Measurements from ENCODE around the gene COG5. TPM values are rescaled to one million over a fixed set of nuclear protein-coding genes. Genes with fewer than 3 reads are reported as not detected.

The COG5 gene
- total and polyA plus RNA-seq, 2 of the 8 experiments (the other 6 are each of a cell fraction or from before 2014, with no cell fraction given), result 10.5 to 28.1 TPM

DNA sequence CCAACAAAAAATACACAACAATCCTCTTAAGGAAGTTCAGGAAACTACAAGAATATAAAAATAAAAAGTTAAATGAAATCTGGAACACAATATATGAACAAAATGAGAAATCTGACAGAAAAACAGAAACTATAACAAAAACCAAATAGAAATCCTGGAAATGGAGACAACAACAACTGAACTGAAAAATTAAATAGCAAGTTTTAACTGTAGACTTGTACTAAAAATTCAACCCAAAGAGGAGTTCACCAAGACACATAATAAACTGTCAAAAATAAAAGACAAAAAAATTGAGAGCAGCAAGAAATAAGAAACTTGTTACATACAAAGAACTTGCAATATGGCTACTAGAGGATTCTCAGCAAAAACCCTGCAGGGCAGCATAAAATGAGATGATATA, 349.8 kb downstream of the COG5 start:
- H2AFZ ChIP-seq (ENCODE audit: low read length), result no peak overlapping the region
- H2AK5ac ChIP-seq (ENCODE audit: low read depth, low read length), result no peak overlapping the region
- no peak overlapping the region for H3K27ac ChIP-seq (ENCODE audit: low read depth, low read length)
- H3K79me1 ChIP-seq (ENCODE audit: low read depth, low read length), result no peaks in the 10 kb centered on the region
- FAIRE-seq (no peak), DNase-seq (ENCODE audit: low read depth in 1 of 2, low spot score in 2 of 2) (no peak)
- ChIA-PET CTCF (ENCODE audit: partially characterized antibody) (interaction anchor here (0.8 to 2.7 kb wide), 6 partner anchors 15 to 661 kb away, joined by 3 to 10 read pairs (median 5); no protein-coding TSS in a partner anchor), POLR2A (ENCODE audit: partially characterized antibody) (interaction anchor here (1.5 kb wide), 1 partner anchor 15 kb away, joined by 5 read pairs; no protein-coding TSS in a partner anchor)
- no peaks in the 10 kb centered on the region for H3K23me2 ChIP-seq (ENCODE audit: low read depth, low read length)
- H3K4me3 ChIP-seq (ENCODE audit: extremely low read depth in 1 of 4, insufficient read depth in 2 of 4, low read depth in 3 of 4, low read length in 4 of 4), result no peak overlapping the region
- H4K5ac ChIP-seq (ENCODE audit: insufficient read length, low read depth, low read length), result no peak overlapping the region
- no peak overlapping the region for H3K4me2 ChIP-seq (ENCODE audit: insufficient read depth in 1 of 2, low read depth in 2 of 2, low read length in 2 of 2)
- no peak overlapping the region for H3K4ac ChIP-seq (replicated peaks; ENCODE audit: insufficient read length, low read depth, low read length)
- H4K8ac ChIP-seq (ENCODE audit: extremely low read depth, insufficient read depth, low read length), result no peak overlapping the region
- no peak overlapping the region for H2BK5ac ChIP-seq (ENCODE audit: low read depth, low read length)
- no peaks in the 10 kb centered on the region for H4K20me1 ChIP-seq (replicated peaks in 1 of 2; ENCODE audit: control insufficient read depth in 1 of 2, insufficient read depth in 2 of 2, low read length in 2 of 2)
- no peak overlapping the region for H2BK120ac ChIP-seq (replicated peaks; ENCODE audit: low read depth, low read length)
- no peaks in the 10 kb centered on the region for H3K79me2 ChIP-seq (ENCODE audit: control insufficient read depth in 1 of 2, insufficient read depth in 2 of 2, low read length in 2 of 2)
- no peaks in the 10 kb centered on the region for H3K4me1 ChIP-seq (replicated peaks in 1 of 4; ENCODE audit: control insufficient read depth in 3 of 4, insufficient read depth in 4 of 4, low read length in 3 of 4)
- H3K18ac ChIP-seq (ENCODE audit: extremely low read depth, low read length), result no peak overlapping the region
- no peak overlapping the region for H2BK20ac ChIP-seq (ENCODE audit: low read length)
- no peak overlapping the region for H3K9ac ChIP-seq (replicated peaks in 1 of 4; ENCODE audit: extremely low read depth in 1 of 4, low read depth in 3 of 4, low read length in 3 of 4)
- no peak overlapping the region for H3K14ac ChIP-seq (ENCODE audit: insufficient read length)
- H4K91ac ChIP-seq (replicated peaks; ENCODE audit: insufficient read length, low read length), result no peak overlapping the region
- no peak overlapping the region for H3K56ac ChIP-seq (replicated peaks; ENCODE audit: insufficient read length, low read depth, low read length)
- H3K36me3 ChIP-seq (ENCODE audit: control insufficient read depth in 2 of 4, insufficient read depth in 4 of 4, low read length in 3 of 4), result peaks cover 0 to 5% (median 0%) of the 10 kb centered on the region in 4 experiments; a peak in 1 of 8 replicates
- H2BK12ac ChIP-seq (ENCODE audit: low read depth, low read length), result no peak overlapping the region
- no peaks in the 10 kb centered on the region for H3K27me3 ChIP-seq (replicated peaks in 1 of 4; ENCODE audit: control insufficient read depth in 3 of 4, extremely low read depth in 1 of 4, insufficient read depth in 3 of 4, low read length in 3 of 4)
- H3K9me3 ChIP-seq (ENCODE audit: insufficient read depth in 2 of 2, low read depth in 1 of 2, low read length in 1 of 2), result no peaks in the 10 kb centered on the region
- no peak overlapping the region for H3K23ac ChIP-seq (ENCODE audit: insufficient read length)
- no peak overlapping the region for H2BK15ac ChIP-seq (ENCODE audit: low read length)
- TF ChIP-seq JUND (IDR thresholded peaks at IDR 0.05; ENCODE audit: low read length), result no peak
- TF ChIP-seq EP300 (IDR thresholded peaks at IDR 0.05; ENCODE audit: borderline replicate concordance in 1 of 2, low read depth in 2 of 2, low read length in 2 of 2), result no peak
- TF ChIP-seq, protein P1, sequence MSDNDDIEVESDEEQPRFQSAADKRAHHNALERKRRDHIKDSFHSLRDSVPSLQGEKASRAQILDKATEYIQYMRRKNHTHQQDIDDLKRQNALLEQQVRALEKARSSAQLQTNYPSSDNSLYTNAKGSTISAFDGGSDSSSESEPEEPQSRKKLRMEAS (IDR thresholded peaks at IDR 0.05), result no peak
- no peak for TF ChIP-seq TBP (IDR thresholded peaks at IDR 0.05; ENCODE audit: low read depth, low read length)
- no peak for TF ChIP-seq GTF2F1 (IDR thresholded peaks at IDR 0.05; ENCODE audit: borderline replicate concordance, low read depth, low read length)
- TF ChIP-seq RXRA (IDR thresholded peaks at IDR 0.05; ENCODE audit: insufficient read depth, low read depth, low read length), result no peak
- no peak for TF ChIP-seq POLR2A (IDR thresholded peaks at IDR 0.05; ENCODE audit: control extremely low read depth in 1 of 2, low read depth in 2 of 2, low read length in 2 of 2)
- TF ChIP-seq SAP30 (IDR thresholded peaks at IDR 0.05; ENCODE audit: insufficient read depth, insufficient replicate concordance, low read length), result no peak
- TF ChIP-seq CHD1 (IDR thresholded peaks at IDR 0.05; ENCODE audit: low read depth, low read length), result no peak
- TF ChIP-seq RNF2 (IDR thresholded peaks at IDR 0.05; ENCODE audit: borderline replicate concordance, low read depth, low read length, missing control alignments, poor library complexity, severe bottlenecking), result no peak
- TF ChIP-seq SUZ12 (IDR thresholded peaks at IDR 0.05; ENCODE audit: low read length), result no peak
- TF ChIP-seq MAFK (IDR thresholded peaks at IDR 0.05; ENCODE audit: low read depth, low read length), result no peak
- TF ChIP-seq KDM4A (IDR thresholded peaks at IDR 0.05; ENCODE audit: low read depth, low read length, severe bottlenecking), result no peak
- TF ChIP-seq POU5F1 (IDR thresholded peaks at IDR 0.05; ENCODE audit: low read depth, low read length), result no peak
- no peak for TF ChIP-seq ZNF274 (IDR thresholded peaks at IDR 0.05; ENCODE audit: borderline replicate concordance, extremely low read depth, low read length)
